H1 (cell line): ENCODE results near the gene CYP2S1. TPM values are rescaled to one million over a fixed set of nuclear protein-coding genes. Genes with fewer than 3 reads are reported as not detected.

Experiments used
- CTCF ChIA-PET: fragments of 300-600 bp; sonication (Branson Sonifier 250); formaldehyde crosslinking; loops from one replicate; lab custom pipeline; 2021; ENCODE audit not compliant: partially characterized antibody; lab: Charles Lee
- POLR2A ChIA-PET: fragments of 300-600 bp; sonication (Branson Sonifier 250); formaldehyde crosslinking; loops from one replicate; lab custom pipeline; 2021; ENCODE audit warnings: inconsistent platforms; ENCODE audit not compliant: partially characterized antibody; lab: Charles Lee
- DNase-seq, 2 experiments: peaks; one replicate each; pipeline versions ENCODE4 v3.0.0 to v3.0.0-alpha.2; 2010 to 2022; ENCODE audit warnings: low spot score in 2 of 2, low read depth in 1 of 2, mixed read lengths in 1 of 2
- FAIRE-seq: peaks from 2 replicates; lab custom pipeline; 2011; peaks lifted over from hg19 to GRCh38; lab: Jason Lieb, UNC
- H2AFZ ChIP-seq: 2 replicates; pipeline ENCODE4 v1.8.1; 2012; ENCODE audit warnings: low read length, inconsistent platforms
- H2AK5ac ChIP-seq: 2 replicates; pipeline ENCODE4 v1.6.1; 2013; ENCODE audit warnings: low read depth, low read length
- H2BK120ac ChIP-seq: replicated peaks from 2 replicates; pipeline ENCODE3; 2013; ENCODE audit warnings: low read depth, low read length, inconsistent platforms
- H2BK12ac ChIP-seq: 2 replicates; pipeline ENCODE4 v1.6.1; 2013; ENCODE audit warnings: low read depth, low read length
- H2BK15ac ChIP-seq: 2 replicates; pipeline ENCODE4 v1.6.1; 2013; ENCODE audit warnings: low read length
- H2BK20ac ChIP-seq: 2 replicates; pipeline ENCODE4 v1.6.1; 2013; ENCODE audit warnings: low read length
- H2BK5ac ChIP-seq: 2 replicates; pipeline ENCODE4 v1.6.1; 2013; ENCODE audit warnings: low read depth, low read length
- H3K14ac ChIP-seq: 2 replicates; pipeline ENCODE4 v1.6.1; 2013; ENCODE audit warnings: inconsistent platforms; ENCODE audit not compliant: insufficient read length
- H3K18ac ChIP-seq: 2 replicates; pipeline ENCODE4 v1.6.1; 2013; ENCODE audit warnings: low read length; ENCODE audit errors: extremely low read depth
- H3K23ac ChIP-seq: 2 replicates; pipeline ENCODE4 v1.6.1; 2013; ENCODE audit warnings: inconsistent platforms; ENCODE audit not compliant: insufficient read length
- H3K23me2 ChIP-seq: 2 replicates; pipeline ENCODE4 v1.6.1; 2013; ENCODE audit warnings: low read depth, low read length
- H3K27ac ChIP-seq: 2 replicates; pipeline ENCODE4 v1.6.1; 2011; ENCODE audit warnings: low read depth, low read length, inconsistent platforms
- H3K27me3 ChIP-seq, 4 experiments: replicated peaks in 1 of 4; 1 replicate in 1 of 4; 2 replicates in 3 of 4; pipeline versions ENCODE4 v1.6.1 to v1.8.1; 2011 to 2013; ENCODE audit warnings: low read length in 3 of 4, mild to moderate bottlenecking in 3 of 4, inconsistent platforms in 2 of 4, mixed read lengths in 2 of 4, moderate library complexity in 1 of 4; ENCODE audit not compliant: control insufficient read depth in 3 of 4, insufficient read depth in 3 of 4; ENCODE audit errors: extremely low read depth in 1 of 4
- H3K36me3 ChIP-seq, 4 experiments: 2 replicates each; pipeline versions ENCODE4 v1.6.1 to v1.8.1; 2011 to 2013; ENCODE audit warnings: mild to moderate bottlenecking in 4 of 4, low read length in 3 of 4, moderate library complexity in 2 of 4, control low read depth in 1 of 4, inconsistent platforms in 1 of 4; ENCODE audit not compliant: insufficient read depth in 4 of 4, control insufficient read depth in 2 of 4
- H3K4ac ChIP-seq: replicated peaks from 2 replicates; pipeline ENCODE3; 2013; ENCODE audit warnings: low read length, low read depth, mixed read lengths, inconsistent platforms; ENCODE audit not compliant: insufficient read length
- H3K4me1 ChIP-seq, 4 experiments: replicated peaks in 1 of 4; 1 replicate in 1 of 4; 2 replicates in 3 of 4; pipeline versions ENCODE4 v1.6.1 to v1.8.1; 2011 to 2013; ENCODE audit warnings: low read length in 3 of 4, inconsistent platforms in 2 of 4, mixed read lengths in 1 of 4; ENCODE audit not compliant: insufficient read depth in 4 of 4, control insufficient read depth in 3 of 4
- H3K4me2 ChIP-seq, 2 experiments: 2 replicates each; pipeline versions ENCODE4 v1.6.1 to v1.8.1; 2011 to 2013; ENCODE audit warnings: low read depth in 2 of 2, low read length in 2 of 2, control low read depth in 1 of 2, inconsistent platforms in 1 of 2, mild to moderate bottlenecking in 1 of 2; ENCODE audit not compliant: insufficient read depth in 1 of 2
- H3K4me3 ChIP-seq, 4 experiments: fragments of 200-600, 300-600 bp in 1 of 4; sonication (generic), shearing (Covaris generic), sonication (Bioruptor Twin) in 1 of 4; 2 replicates each; pipeline versions ENCODE4 v1.5.1 to v1.8.1; 2011 to 2016; ENCODE audit warnings: low read length in 4 of 4, low read depth in 3 of 4, control low read depth in 2 of 4, inconsistent platforms in 2 of 4, mild to moderate bottlenecking in 2 of 4, mixed read lengths in 1 of 4, moderate library complexity in 1 of 4; ENCODE audit not compliant: insufficient read depth in 2 of 4; ENCODE audit errors: extremely low read depth in 1 of 4
- H3K56ac ChIP-seq: replicated peaks from 2 replicates; pipeline ENCODE3; 2013; ENCODE audit warnings: low read depth, mild to moderate bottlenecking, mixed read lengths, low read length, inconsistent platforms; ENCODE audit not compliant: insufficient read length
- H3K79me1 ChIP-seq: 2 replicates; pipeline ENCODE4 v1.6.1; 2013; ENCODE audit warnings: low read depth, low read length, control low read depth
- H3K79me2 ChIP-seq, 2 experiments: 2 replicates each; pipeline versions ENCODE4 v1.6.1 to v1.8.1; 2012 to 2013; ENCODE audit warnings: low read length in 2 of 2, mild to moderate bottlenecking in 2 of 2, inconsistent platforms in 1 of 2; ENCODE audit not compliant: insufficient read depth in 2 of 2, control insufficient read depth in 1 of 2
- H3K9ac ChIP-seq, 4 experiments: replicated peaks in 1 of 4; 1 replicate in 1 of 4; 2 replicates in 3 of 4; pipeline versions ENCODE4 v1.6.1 to v1.8.1; 2011 to 2013; ENCODE audit warnings: low read depth in 3 of 4, low read length in 3 of 4, control low read depth in 2 of 4, mild to moderate bottlenecking in 2 of 4, moderate library complexity in 2 of 4, inconsistent platforms in 1 of 4; ENCODE audit errors: extremely low read depth in 1 of 4
- H3K9me3 ChIP-seq, 2 experiments: 2 replicates each; pipeline versions ENCODE4 v1.6.1 to v1.8.1; 2012 to 2013; ENCODE audit warnings: mild to moderate bottlenecking in 2 of 2, moderate library complexity in 2 of 2, control low read depth in 1 of 2, inconsistent platforms in 1 of 2, low read depth in 1 of 2, low read length in 1 of 2, mixed read lengths in 1 of 2; ENCODE audit not compliant: insufficient read depth in 2 of 2
- H4K20me1 ChIP-seq, 2 experiments: replicated peaks in 1 of 2; 2 replicates each; pipeline versions ENCODE3 to v1.8.1; 2011 to 2013; ENCODE audit warnings: inconsistent platforms in 2 of 2, low read length in 2 of 2, mild to moderate bottlenecking in 1 of 2; ENCODE audit not compliant: insufficient read depth in 2 of 2, control insufficient read depth in 1 of 2
- H4K5ac ChIP-seq: 2 replicates; pipeline ENCODE4 v1.6.1; 2013; ENCODE audit warnings: low read length, low read depth, mixed read lengths, inconsistent platforms; ENCODE audit not compliant: insufficient read length
- H4K8ac ChIP-seq: 2 replicates; pipeline ENCODE4 v1.8.0; 2013; ENCODE audit warnings: mild to moderate bottlenecking, moderate library complexity, low read length, inconsistent platforms; ENCODE audit not compliant: insufficient read depth; ENCODE audit errors: extremely low read depth
- H4K91ac ChIP-seq: replicated peaks from 2 replicates; pipeline ENCODE3; 2013; ENCODE audit warnings: low read length, mixed read lengths, inconsistent platforms; ENCODE audit not compliant: insufficient read length
- ASH2L ChIP-seq: fragments of 200-600, 300-600 bp; sonication (generic); IDR thresholded peaks from one replicate; pipeline ENCODE4 v1.7.1; 2017; ENCODE audit warnings: low read length
- CTCF ChIP-seq, 3 experiments: IDR thresholded peaks; 1 replicate in 2 of 3; 2 replicates in 1 of 3; pipeline versions ENCODE4 v1.5.1 to v1.6.1; 2011; ENCODE audit warnings: low read length in 3 of 3, mild to moderate bottlenecking in 3 of 3, inconsistent platforms in 2 of 3, low read depth in 1 of 3, moderate library complexity in 1 of 3; ENCODE audit not compliant: insufficient read depth in 1 of 3; ENCODE audit errors: control extremely low read depth in 1 of 3
- WGBS, 2 experiments: shearing (Covaris generic) in 1 of 2; methylation state at CpG; one replicate each; pipeline versions ENCODE4 v1.1.6 to v1.1.7; 2013 to 2015; ENCODE audit warnings: low lambda C conversion rate in 2 of 2, mixed read lengths in 2 of 2, inconsistent platforms in 1 of 2, low coverage in 1 of 2, missing lambda C conversion rate in 1 of 2; ENCODE audit not compliant: insufficient replicate concordance in 2 of 2, insufficient coverage in 1 of 2, insufficient read length in 1 of 2; ENCODE audit errors: extremely low coverage in 1 of 2, missing lambda C conversion rate in 1 of 2; 5-methylcytosine and 5-hydroxymethylcytosine counted together
- polyA plus RNA-seq, 7 experiments: library from polyadenylated mRNA; depleted of rRNA in 3 of 7; stranded (reverse) in 5 of 7; unstranded in 2 of 7; fragments of >200 nt in 5 of 7; fragments of 200-250 nt in 2 of 7; gene quantifications; 1 replicate in 5 of 7; 2 replicates in 1 of 7; 4 replicates in 1 of 7; pipeline versions ENCODE4 v1.2.1 to v1.2.3, GENCODE V29; 2011 to 2013; ENCODE audit warnings: missing spikeins in 2 of 7, mixed read lengths in 2 of 7
- total RNA-seq: library from RNA; stranded (reverse); fragmentation: NEBNext Ultra II Directional; extraction: Animal tissue kit (Norgen Biotek cat#: 25700); gene quantifications from 2 replicates; pipeline ENCODE4 v1.2.1, GENCODE V29; 2021

The CYP2S1 gene
- total and polyA plus RNA-seq, 2 of the 8 experiments (the other 6 are each of a cell fraction or from before 2014, with no cell fraction given) = 97.9 to 245 TPM

- WGBS, 2 experiments = 100% methylated on average over 1 to 2 of the region's 2 CpGs
- H3K4me3 ChIP-seq = no peak overlapping the region
- peak overlapping the region; percentile 92 for H3K56ac ChIP-seq
- ChIA-PET POLR2A (interaction anchor here (7.5 kb wide), 1 partner anchor 15 kb away, joined by 49 read pairs; no protein-coding TSS in a partner anchor), CTCF (no interaction called here)
- no peak overlapping the region for H3K4me2 ChIP-seq
- H2AK5ac ChIP-seq = no peak overlapping the region
- no peak overlapping the region for H3K4ac ChIP-seq
- H3K27me3 ChIP-seq = no peaks in the 10 kb centered on the region
- DNase-seq = no peak
- no peaks in the 10 kb centered on the region; the same call in 1 of the 2 replicates for H3K79me1 ChIP-seq
- H3K9ac ChIP-seq = no peak overlapping the region
- no peak overlapping the region for H4K91ac ChIP-seq
- peaks cover 8 to 49% (median 15%) of the 10 kb centered on the region in 4 experiments; a peak in 6 of 8 replicates for H3K36me3 ChIP-seq
- H4K8ac ChIP-seq = no peak overlapping the region
- H4K5ac ChIP-seq = no peak overlapping the region
- H4K20me1 ChIP-seq = peaks cover 0 to 5% of the 10 kb centered on the region in 2 experiments
- FAIRE-seq = no peak
- H2BK12ac ChIP-seq = no peak overlapping the region
- no peak overlapping the region for H2BK20ac ChIP-seq
- no peak overlapping the region for H2AFZ ChIP-seq
- no peaks in the 10 kb centered on the region; a peak in 1 of 4 replicates for H3K9me3 ChIP-seq
- H3K23me2 ChIP-seq = peaks cover 12% of the 10 kb centered on the region; the same call in 1 of the 2 replicates
- H2BK15ac ChIP-seq = no peak overlapping the region
- H2BK120ac ChIP-seq = no peak overlapping the region
- H3K23ac ChIP-seq = no peak overlapping the region
- H3K14ac ChIP-seq = no peak overlapping the region
- H2BK5ac ChIP-seq = no peak overlapping the region
- no peak overlapping the region for H3K27ac ChIP-seq
- H3K79me2 ChIP-seq = no peaks in the 10 kb centered on the region
- no peak overlapping the region for H3K18ac ChIP-seq
- H3K4me1 ChIP-seq = no peaks in the 10 kb centered on the region
- TF ChIP-seq CTCF (IDR thresholded peaks at IDR 0.05; ENCODE audit: control extremely low read depth in 1 of 3, insufficient read depth in 1 of 3, low read depth in 1 of 3, low read length in 3 of 3) (no peak), ASH2L (no peak)
These were observed 47.0 kb downstream of the CYP2S1 start for GRCh38 chr19:41239961-41240574.
